Activated B cell treated with CpG ODN at 0.5 μM for 24 hours (primary cell): ENCODE results near the gene ARHGAP6. TPM values are rescaled to one million over a fixed set of nuclear protein-coding genes. Genes with fewer than 3 reads are reported as not detected.

Experiments
- ATAC-seq: fragments of 200-7000 bp; cut with Tn5 transposase; one replicate; pipeline ENCODE4 v1.10.0; 2021; ENCODE audit warnings: low read depth, mild to moderate bottlenecking, moderate library complexity
- CTCF ChIA-PET: fragments of 350-600 bp; sonication (Branson Sonifier 250); formaldehyde crosslinking; loops from one replicate; lab custom pipeline; 2021; ENCODE audit warnings: antibody characterized with exemption; lab: Charles Lee
- POLR2A ChIA-PET: fragments of 350-600 bp; sonication (Branson Sonifier 250); formaldehyde crosslinking; loops from one replicate; lab custom pipeline; 2021; ENCODE audit warnings: antibody characterized with exemption; lab: Charles Lee
- DNase-seq: peaks from one replicate; pipeline ENCODE4 v3.0.0; 2022
- H3K27ac Mint-ChIP-seq: one replicate; pipeline ENCODE4 v1.8.0; 2020; ENCODE audit warnings: mixed read lengths
- H3K27me3 Mint-ChIP-seq: one replicate; pipeline ENCODE4 v1.8.0; 2021; ENCODE audit warnings: mixed read lengths
- H3K36me3 Mint-ChIP-seq: one replicate; pipeline ENCODE4 v1.8.0; 2021; ENCODE audit warnings: low read depth, mixed read lengths
- H3K4me1 Mint-ChIP-seq: one replicate; pipeline ENCODE4 v1.8.0; 2021; ENCODE audit warnings: mixed read lengths
- H3K4me3 Mint-ChIP-seq: one replicate; pipeline ENCODE4 v1.8.0; 2020; ENCODE audit warnings: mild to moderate bottlenecking, mixed read lengths
- H3K9me3 Mint-ChIP-seq: one replicate; pipeline ENCODE4 v1.8.0; 2020; ENCODE audit warnings: mixed read lengths
- intact Hi-C: fragments of 100-400 bp; cut with micrococcal nuclease; formaldehyde crosslinking; loops from one replicate; pipeline ENCODE4 v1.15.1; 2024
- total RNA-seq: library from RNA; stranded (reverse); gene quantifications from 2 replicates; pipeline ENCODE4 v1.2.3, GENCODE V29; 2022
- TF ChIP-seq, protein P1 (sequence below): fragments of 200-600 bp; IDR thresholded peaks from one replicate; pipeline ENCODE4 v1.8.0; 2022; ENCODE audit warnings: antibody characterized with exemption, mild to moderate bottlenecking

Gene ARHGAP6
- total RNA-seq, 1 donor from 2014 or later = 0.42 TPM

DNA sequence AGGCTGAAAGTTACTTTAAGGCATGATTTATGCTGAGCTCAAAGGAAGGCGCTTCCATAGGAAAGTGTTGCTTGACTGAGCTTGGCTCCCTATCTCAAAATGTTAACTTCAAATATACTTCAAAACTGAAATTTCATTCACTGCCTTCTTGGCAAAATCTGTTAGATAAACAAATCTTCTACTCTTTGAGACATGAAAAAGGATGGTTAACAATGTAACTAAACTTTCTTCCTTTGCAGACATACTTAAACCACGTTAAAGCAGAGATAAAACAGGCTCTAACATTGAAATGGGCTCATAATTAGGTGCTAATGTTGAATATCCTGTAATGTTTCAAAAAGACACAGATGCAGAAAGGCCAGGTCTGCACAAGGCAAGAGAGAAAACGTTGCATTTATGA lies 262.1 kb downstream of the ARHGAP6 start:
- ChIA-PET POLR2A (no interaction called here), CTCF (no interaction called here)
- Mint-ChIP-seq H3K27me3 (no peaks in the 10 kb centered on the region), H3K27ac (no peak overlapping the region), H3K4me1 (peaks cover 4% of the 10 kb centered on the region), H3K4me3 (no peak overlapping the region), H3K36me3 (no peaks in the 10 kb centered on the region), H3K9me3 (no peaks in the 10 kb centered on the region)
- ATAC-seq (no peak), DNase-seq (no peak)
- TF ChIP-seq, protein P1, sequence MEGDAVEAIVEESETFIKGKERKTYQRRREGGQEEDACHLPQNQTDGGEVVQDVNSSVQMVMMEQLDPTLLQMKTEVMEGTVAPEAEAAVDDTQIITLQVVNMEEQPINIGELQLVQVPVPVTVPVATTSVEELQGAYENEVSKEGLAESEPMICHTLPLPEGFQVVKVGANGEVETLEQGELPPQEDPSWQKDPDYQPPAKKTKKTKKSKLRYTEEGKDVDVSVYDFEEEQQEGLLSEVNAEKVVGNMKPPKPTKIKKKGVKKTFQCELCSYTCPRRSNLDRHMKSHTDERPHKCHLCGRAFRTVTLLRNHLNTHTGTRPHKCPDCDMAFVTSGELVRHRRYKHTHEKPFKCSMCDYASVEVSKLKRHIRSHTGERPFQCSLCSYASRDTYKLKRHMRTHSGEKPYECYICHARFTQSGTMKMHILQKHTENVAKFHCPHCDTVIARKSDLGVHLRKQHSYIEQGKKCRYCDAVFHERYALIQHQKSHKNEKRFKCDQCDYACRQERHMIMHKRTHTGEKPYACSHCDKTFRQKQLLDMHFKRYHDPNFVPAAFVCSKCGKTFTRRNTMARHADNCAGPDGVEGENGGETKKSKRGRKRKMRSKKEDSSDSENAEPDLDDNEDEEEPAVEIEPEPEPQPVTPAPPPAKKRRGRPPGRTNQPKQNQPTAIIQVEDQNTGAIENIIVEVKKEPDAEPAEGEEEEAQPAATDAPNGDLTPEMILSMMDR = no peak
- intact Hi-C loops = no loop called here

DNA sequence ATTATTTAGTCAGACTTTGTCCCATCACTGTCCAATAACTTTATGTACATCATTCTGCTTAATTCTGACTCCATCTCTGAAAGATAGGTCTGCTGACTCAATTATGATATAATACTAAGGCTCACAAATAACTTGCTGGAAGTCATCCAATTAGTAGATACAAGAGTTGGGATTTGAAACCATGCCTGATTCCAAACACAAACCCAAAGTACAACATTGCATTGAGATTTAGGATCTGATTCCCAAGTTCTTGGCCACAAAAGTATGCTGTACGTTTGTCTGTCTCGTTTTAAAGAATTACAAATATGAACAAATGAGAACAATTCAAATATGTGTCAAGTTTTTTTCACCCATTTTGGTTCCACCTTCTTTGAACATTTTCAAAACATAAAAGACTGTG lies 263.8 kb downstream of the ARHGAP6 start:
- no peak overlapping the region for H3K4me3 Mint-ChIP-seq
- H3K9me3 Mint-ChIP-seq = no peaks in the 10 kb centered on the region
- no peaks in the 10 kb centered on the region for H3K36me3 Mint-ChIP-seq
- intact Hi-C loops = no loop called here
- no peak for ATAC-seq
- no peaks in the 10 kb centered on the region for H3K27me3 Mint-ChIP-seq
- no peaks in the 10 kb centered on the region for H3K4me1 Mint-ChIP-seq
- TF ChIP-seq, protein P1 = no peak
- POLR2A ChIA-PET = no interaction called here
- no peak for DNase-seq
- H3K27ac Mint-ChIP-seq = no peak overlapping the region
- CTCF ChIA-PET = no interaction called here

DNA sequence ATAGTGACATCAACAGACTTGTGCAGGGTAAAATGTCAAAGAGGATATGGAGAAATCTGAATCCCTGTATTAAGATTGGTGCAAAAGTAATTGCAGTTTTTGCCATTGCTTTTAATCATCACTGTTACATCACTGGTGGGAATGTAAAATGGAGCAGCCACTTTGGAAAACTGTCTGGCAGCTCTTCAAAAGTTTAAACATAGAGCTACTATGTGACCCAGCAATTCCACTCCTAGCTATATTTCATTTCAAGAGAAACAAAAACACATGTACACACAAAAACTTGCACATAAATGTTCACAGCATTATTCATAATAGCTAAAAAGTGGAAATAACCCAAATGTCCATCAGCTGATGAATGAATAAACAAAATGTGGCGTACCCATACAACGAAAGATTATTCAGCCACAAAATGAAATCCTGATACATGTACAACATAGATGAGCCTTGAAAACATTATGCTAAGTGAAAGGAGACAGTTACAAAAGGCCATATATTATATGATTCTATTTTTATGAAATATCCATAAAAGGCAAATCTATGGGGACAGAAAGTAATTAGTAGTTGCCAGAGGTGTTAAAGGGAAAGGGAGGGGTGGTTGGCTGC lies 266.1 kb downstream of the ARHGAP6 start:
- ATAC-seq = no peak
- Mint-ChIP-seq H3K4me3 (no peak overlapping the region), H3K4me1 (no peaks in the 10 kb centered on the region), H3K36me3 (no peaks in the 10 kb centered on the region), H3K27ac (no peak overlapping the region), H3K27me3 (no peaks in the 10 kb centered on the region), H3K9me3 (no peaks in the 10 kb centered on the region)
- ChIA-PET POLR2A (no interaction called here), CTCF (no interaction called here)
- TF ChIP-seq, protein P1 = no peak
- intact Hi-C loops = no loop called here
- DNase-seq = no peak

DNA sequence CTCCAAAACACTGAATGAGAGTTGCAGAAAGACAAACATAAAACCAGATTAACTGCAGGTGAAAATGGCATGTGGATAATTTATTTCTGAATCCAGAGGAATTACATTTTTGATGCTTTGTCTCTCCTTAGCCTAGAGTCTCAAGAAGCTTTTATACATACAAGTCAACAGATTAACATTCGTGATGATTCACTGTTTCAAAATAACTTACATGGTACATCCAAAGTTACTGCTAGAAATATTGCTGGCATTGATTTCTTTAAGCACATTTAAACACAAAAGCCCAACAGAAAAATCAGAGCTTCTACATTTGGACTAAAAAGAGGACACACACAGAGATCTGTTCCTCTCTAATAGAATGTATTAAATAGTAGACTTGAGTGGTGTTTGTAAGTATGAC lies 266.9 kb downstream of the ARHGAP6 start:
- Mint-ChIP-seq H3K36me3 (no peaks in the 10 kb centered on the region), H3K4me3 (no peak overlapping the region), H3K4me1 (no peaks in the 10 kb centered on the region), H3K27ac (no peak overlapping the region), H3K27me3 (no peaks in the 10 kb centered on the region), H3K9me3 (no peaks in the 10 kb centered on the region)
- CTCF ChIA-PET = no interaction called here
- TF ChIP-seq, protein P1 = no peak
- ATAC-seq = no peak
- no peak for DNase-seq
- POLR2A ChIA-PET = no interaction called here
- intact Hi-C loops = no loop called here

DNA sequence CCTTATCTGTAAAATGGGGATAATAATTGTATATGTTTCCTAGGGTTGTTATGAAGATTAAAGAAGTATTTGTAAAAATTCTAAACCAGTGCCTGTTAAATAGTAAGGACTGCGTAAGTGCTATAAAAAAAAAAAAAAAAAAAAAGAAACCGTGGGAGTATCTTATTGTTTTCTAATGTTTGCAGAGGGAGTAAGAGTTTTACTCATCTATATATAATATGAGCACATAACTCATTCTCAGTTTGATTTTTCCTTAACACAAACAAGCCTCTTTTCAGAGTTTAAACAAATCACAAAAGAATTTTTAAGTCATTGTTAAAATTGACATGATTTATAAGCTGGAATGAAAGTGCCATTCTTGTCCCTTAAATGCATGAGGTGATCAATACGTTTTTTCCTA lies 267.6 kb downstream of the ARHGAP6 start:
- no peaks in the 10 kb centered on the region for H3K9me3 Mint-ChIP-seq
- TF ChIP-seq, protein P1 = no peak
- no peaks in the 10 kb centered on the region for H3K4me1 Mint-ChIP-seq
- ChIA-PET CTCF (no interaction called here), POLR2A (no interaction called here)
- ATAC-seq (no peak), DNase-seq (no peak)
- no peak overlapping the region for H3K4me3 Mint-ChIP-seq
- H3K27me3 Mint-ChIP-seq = no peaks in the 10 kb centered on the region
- no peaks in the 10 kb centered on the region for H3K36me3 Mint-ChIP-seq
- no peak overlapping the region for H3K27ac Mint-ChIP-seq
- intact Hi-C loops = no loop called here
